GM23338 (cell line): ENCODE measurements around the gene RIOK2. TPM values are rescaled to one million over a fixed set of nuclear protein-coding genes. Genes with fewer than 3 reads are reported as not detected.

Experiments used
- ATAC-seq: fragments of 200-7000 bp; cut with Tn5 transposase; 3 replicates; pipeline ENCODE4 v1.9.1; 2020
- DNase-seq: peaks from one replicate; pipeline ENCODE4 v3.0.0-alpha.2; 2015; ENCODE audit warnings: low spot score
- H2AFZ ChIP-seq: fragments of 200-600 bp; sonication (generic); 2 replicates; pipeline ENCODE4 v1.8.0; 2016; ENCODE audit warnings: antibody characterized with exemption, mild to moderate bottlenecking, moderate library complexity
- H3F3A ChIP-seq: fragments of 200-600 bp; sonication (generic); replicated peaks from 2 replicates; pipeline ENCODE4 v1.8.0; 2017; ENCODE audit warnings: antibody characterized with exemption, mixed run types, low read depth
- H3K27ac ChIP-seq: fragments of 200-600 bp; sonication (generic); 2 replicates; pipeline ENCODE4 v1.6.1; 2016; ENCODE audit warnings: low read depth
- H3K27me3 ChIP-seq: fragments of 200-600 bp; sonication (generic); 2 replicates; pipeline ENCODE4 v1.8.0; 2016; ENCODE audit warnings: mild to moderate bottlenecking, mixed run types, moderate library complexity; ENCODE audit not compliant: insufficient read depth
- H3K36me3 ChIP-seq: fragments of 200-600 bp; sonication (generic); 2 replicates; pipeline ENCODE4 v1.8.0; 2016; ENCODE audit warnings: mild to moderate bottlenecking; ENCODE audit not compliant: insufficient read depth
- H3K4me1 ChIP-seq: fragments of 200-600 bp; sonication (generic); 2 replicates; pipeline ENCODE4 v1.8.0; 2016; ENCODE audit warnings: mild to moderate bottlenecking, moderate library complexity; ENCODE audit not compliant: insufficient read depth
- H3K4me2 ChIP-seq: fragments of 200-600 bp; sonication (generic); 2 replicates; pipeline ENCODE4 v1.7.1; 2017; ENCODE audit warnings: mixed run types
- H3K4me3 ChIP-seq: fragments of 200-600 bp; sonication (generic); 2 replicates; pipeline ENCODE4 v1.6.1; 2016; ENCODE audit warnings: mixed run types
- H3K79me2 ChIP-seq: fragments of 200-600 bp; sonication (generic); replicated peaks from 2 replicates; pipeline ENCODE4 v1.8.0; 2017; ENCODE audit warnings: mild to moderate bottlenecking; ENCODE audit not compliant: insufficient read depth
- H3K9me2 ChIP-seq: fragments of 200-600 bp; sonication (generic); 2 replicates; pipeline ENCODE4 v1.8.0; 2017; ENCODE audit not compliant: insufficient read depth
- H4K20me1 ChIP-seq: fragments of 200-600 bp; sonication (generic); replicated peaks from 2 replicates; pipeline ENCODE4 v1.8.0; 2017; ENCODE audit warnings: mild to moderate bottlenecking; ENCODE audit not compliant: insufficient read depth
- H3K27ac Mint-ChIP-seq: 2 replicates; pipeline ENCODE4 v1.8.0; 2020; ENCODE audit warnings: inconsistent platforms, mild to moderate bottlenecking, moderate library complexity, mixed read lengths
- H3K27me3 Mint-ChIP-seq: 3 replicates; pipeline ENCODE4 v1.8.0; 2022; ENCODE audit warnings: low read depth, mild to moderate bottlenecking, moderate library complexity, mixed read lengths, inconsistent platforms; ENCODE audit not compliant: insufficient read depth, poor library complexity
- H3K36me3 Mint-ChIP-seq: 3 replicates; pipeline ENCODE4 v1.8.0; 2021; ENCODE audit warnings: low read depth, mild to moderate bottlenecking, inconsistent platforms, moderate library complexity, mixed read lengths
- H3K4me1 Mint-ChIP-seq: 3 replicates; pipeline ENCODE4 v1.8.0; 2020; ENCODE audit warnings: mild to moderate bottlenecking, inconsistent platforms, mixed read lengths
- H3K4me3 Mint-ChIP-seq: 3 replicates; pipeline ENCODE4 v1.8.0; 2021; ENCODE audit warnings: moderate library complexity, mild to moderate bottlenecking, inconsistent platforms, mixed read lengths
- H3K9me3 Mint-ChIP-seq: 3 replicates; pipeline ENCODE4 v1.8.0; 2020; ENCODE audit warnings: moderate library complexity, mild to moderate bottlenecking, inconsistent platforms, mixed read lengths
- CREB1 ChIP-seq: fragments of 250-450 bp; sonication (Bioruptor Pico); IDR thresholded peaks from 2 replicates; pipeline ENCODE4 v1.5.0; 2020; ENCODE audit warnings: low read depth, mild to moderate bottlenecking, moderate library complexity
- CTCF ChIP-seq, 2 experiments: fragments of 200-600 bp in 1 of 2; sonication (generic) in 1 of 2; conservative IDR thresholded peaks; 2 replicates each; pipeline versions ENCODE4 v1.5.1 to v1.6.1; 2016 to 2017; ENCODE audit warnings: antibody characterized with exemption in 2 of 2, low read depth in 2 of 2, mild to moderate bottlenecking in 2 of 2, moderate library complexity in 1 of 2
- EZH2 ChIP-seq: fragments of 200-600 bp; sonication (generic); IDR thresholded peaks from one replicate; pipeline ENCODE4 v1.8.0; 2017; ENCODE audit warnings: antibody characterized with exemption, mild to moderate bottlenecking, low read depth; ENCODE audit not compliant: unreplicated experiment
- EZH2phosphoT487 ChIP-seq: fragments of 200-600 bp; sonication (generic); IDR thresholded peaks from one replicate; pipeline ENCODE4 v1.8.1; 2018; ENCODE audit warnings: antibody characterized with exemption; ENCODE audit not compliant: unreplicated experiment
- NANOG ChIP-seq: IDR thresholded peaks from 2 replicates; pipeline ENCODE4 v1.6.1; 2016; ENCODE audit warnings: antibody characterized with exemption, borderline replicate concordance
- ZNF114 ChIP-seq: fragments of 250-450 bp; sonication (Bioruptor Pico); IDR thresholded peaks from 2 replicates; pipeline ENCODE4 v1.5.0; 2020; ENCODE audit warnings: mild to moderate bottlenecking, moderate library complexity
- ZNF331 ChIP-seq: fragments of 250-450 bp; sonication (Bioruptor Pico); IDR thresholded peaks from 2 replicates; pipeline ENCODE4 v1.5.0; 2020; ENCODE audit warnings: low read depth, mild to moderate bottlenecking, moderate library complexity
- polyA plus RNA-seq: library from polyadenylated mRNA; unstranded; fragments of >200 nt; fragmentation: Nextera tagmentation; extraction: Ambion mirVana; gene quantifications from 2 replicates; pipeline ENCODE4 v1.2.1, GENCODE V29; 2016
- total RNA-seq: library from RNA; depleted of rRNA; stranded (reverse); fragments of >200 nt; shearing (Covaris generic); gene quantifications from 2 replicates; pipeline ENCODE4 v1.2.3, GENCODE V29; 2014
- TF ChIP-seq, protein P1 (sequence below): fragments of 250-450 bp; sonication (Bioruptor Pico); IDR thresholded peaks from 2 replicates; pipeline ENCODE4 v1.5.0; 2020; ENCODE audit warnings: mild to moderate bottlenecking, moderate library complexity

RIOK2 gene
- total and polyA plus RNA-seq, 2 experiments from 2014 or later: 22.9 to 47.6 TPM

DNA sequence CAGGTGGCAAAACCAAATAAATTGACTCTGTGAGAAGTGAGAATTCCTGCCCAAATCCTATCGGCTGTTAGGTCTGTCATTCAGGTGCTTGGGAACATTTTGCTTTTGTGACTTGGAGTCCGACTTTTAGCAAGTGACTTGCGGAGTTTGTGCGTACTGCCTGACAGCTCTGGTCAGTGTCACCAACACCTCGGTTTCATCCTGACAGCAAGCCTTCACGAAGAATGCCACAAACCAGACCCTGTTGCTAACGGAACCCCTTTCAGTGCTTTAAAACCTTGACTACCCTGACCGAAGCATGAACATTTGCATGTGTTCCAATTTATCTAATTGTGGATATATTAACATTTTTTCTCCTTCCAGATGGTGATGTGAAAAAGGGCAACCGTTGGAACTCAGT is 67.1 kb downstream of the RIOK2 start (continued):
- TF ChIP-seq, protein P1, sequence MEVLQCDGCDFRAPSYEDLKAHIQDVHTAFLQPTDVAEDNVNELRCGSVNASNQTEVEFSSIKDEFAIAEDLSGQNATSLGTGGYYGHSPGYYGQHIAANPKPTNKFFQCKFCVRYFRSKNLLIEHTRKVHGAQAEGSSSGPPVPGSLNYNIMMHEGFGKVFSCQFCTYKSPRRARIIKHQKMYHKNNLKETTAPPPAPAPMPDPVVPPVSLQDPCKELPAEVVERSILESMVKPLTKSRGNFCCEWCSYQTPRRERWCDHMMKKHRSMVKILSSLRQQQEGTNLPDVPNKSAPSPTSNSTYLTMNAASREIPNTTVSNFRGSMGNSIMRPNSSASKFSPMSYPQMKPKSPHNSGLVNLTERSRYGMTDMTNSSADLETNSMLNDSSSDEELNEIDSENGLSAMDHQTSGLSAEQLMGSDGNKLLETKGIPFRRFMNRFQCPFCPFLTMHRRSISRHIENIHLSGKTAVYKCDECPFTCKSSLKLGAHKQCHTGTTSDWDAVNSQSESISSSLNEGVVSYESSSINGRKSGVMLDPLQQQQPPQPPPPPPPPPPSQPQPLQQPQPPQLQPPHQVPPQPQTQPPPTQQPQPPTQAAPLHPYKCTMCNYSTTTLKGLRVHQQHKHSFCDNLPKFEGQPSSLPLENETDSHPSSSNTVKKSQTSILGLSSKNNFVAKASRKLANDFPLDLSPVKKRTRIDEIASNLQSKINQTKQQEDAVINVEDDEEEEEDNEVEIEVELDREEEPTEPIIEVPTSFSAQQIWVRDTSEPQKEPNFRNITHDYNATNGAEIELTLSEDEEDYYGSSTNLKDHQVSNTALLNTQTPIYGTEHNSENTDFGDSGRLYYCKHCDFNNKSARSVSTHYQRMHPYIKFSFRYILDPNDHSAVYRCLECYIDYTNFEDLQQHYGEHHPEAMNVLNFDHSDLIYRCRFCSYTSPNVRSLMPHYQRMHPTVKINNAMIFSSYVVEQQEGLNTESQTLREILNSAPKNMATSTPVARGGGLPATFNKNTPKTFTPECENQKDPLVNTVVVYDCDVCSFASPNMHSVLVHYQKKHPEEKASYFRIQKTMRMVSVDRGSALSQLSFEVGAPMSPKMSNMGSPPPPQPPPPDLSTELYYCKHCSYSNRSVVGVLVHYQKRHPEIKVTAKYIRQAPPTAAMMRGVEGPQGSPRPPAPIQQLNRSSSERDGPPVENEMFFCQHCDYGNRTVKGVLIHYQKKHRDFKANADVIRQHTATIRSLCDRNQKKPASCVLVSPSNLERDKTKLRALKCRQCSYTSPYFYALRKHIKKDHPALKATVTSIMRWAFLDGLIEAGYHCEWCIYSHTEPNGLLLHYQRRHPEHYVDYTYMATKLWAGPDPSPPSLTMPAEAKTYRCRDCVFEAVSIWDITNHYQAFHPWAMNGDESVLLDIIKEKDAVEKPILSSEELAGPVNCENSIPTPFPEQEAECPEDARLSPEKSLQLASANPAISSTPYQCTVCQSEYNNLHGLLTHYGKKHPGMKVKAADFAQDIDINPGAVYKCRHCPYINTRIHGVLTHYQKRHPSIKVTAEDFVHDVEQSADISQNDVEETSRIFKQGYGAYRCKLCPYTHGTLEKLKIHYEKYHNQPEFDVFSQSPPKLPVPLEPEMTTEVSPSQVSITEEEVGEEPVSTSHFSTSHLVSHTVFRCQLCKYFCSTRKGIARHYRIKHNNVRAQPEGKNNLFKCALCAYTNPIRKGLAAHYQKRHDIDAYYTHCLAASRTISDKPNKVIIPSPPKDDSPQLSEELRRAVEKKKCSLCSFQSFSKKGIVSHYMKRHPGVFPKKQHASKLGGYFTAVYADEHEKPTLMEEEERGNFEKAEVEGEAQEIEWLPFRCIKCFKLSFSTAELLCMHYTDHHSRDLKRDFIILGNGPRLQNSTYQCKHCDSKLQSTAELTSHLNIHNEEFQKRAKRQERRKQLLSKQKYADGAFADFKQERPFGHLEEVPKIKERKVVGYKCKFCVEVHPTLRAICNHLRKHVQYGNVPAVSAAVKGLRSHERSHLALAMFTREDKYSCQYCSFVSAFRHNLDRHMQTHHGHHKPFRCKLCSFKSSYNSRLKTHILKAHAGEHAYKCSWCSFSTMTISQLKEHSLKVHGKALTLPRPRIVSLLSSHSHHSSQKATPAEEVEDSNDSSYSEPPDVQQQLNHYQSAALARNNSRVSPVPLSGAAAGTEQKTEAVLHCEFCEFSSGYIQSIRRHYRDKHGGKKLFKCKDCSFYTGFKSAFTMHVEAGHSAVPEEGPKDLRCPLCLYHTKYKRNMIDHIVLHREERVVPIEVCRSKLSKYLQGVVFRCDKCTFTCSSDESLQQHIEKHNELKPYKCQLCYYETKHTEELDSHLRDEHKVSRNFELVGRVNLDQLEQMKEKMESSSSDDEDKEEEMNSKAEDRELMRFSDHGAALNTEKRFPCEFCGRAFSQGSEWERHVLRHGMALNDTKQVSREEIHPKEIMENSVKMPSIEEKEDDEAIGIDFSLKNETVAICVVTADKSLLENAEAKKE (CRISPR knock-in tag): no peak
- TF ChIP-seq EZH2phosphoT487 (no peak), NANOG (no peak), ZNF114 (CRISPR knock-in tag) (no peak), EZH2 (no peak)

DNA sequence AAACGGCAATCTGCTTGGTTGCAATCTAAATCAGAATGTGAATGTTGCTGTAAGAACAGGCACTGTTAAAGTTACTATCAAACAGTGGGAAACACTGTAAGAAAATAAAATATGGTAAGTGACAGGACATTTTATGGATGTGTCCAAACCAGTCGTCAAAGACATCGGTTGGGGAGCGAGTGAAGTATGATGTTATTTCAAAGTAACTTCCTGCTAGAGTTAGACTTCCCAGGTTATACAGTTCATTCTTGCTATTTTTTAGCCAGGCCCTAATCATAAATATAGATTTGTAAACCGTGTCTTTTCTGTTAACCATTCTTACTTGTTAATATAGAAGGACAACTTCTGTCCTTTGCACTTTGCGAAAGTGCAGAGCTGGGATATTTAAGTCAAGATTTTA is 70.8 kb downstream of the RIOK2 start:
- Mint-ChIP-seq H3K27ac (no peak overlapping the region), H3K36me3 (no peaks in the 10 kb centered on the region), H3K9me3 (no peaks in the 10 kb centered on the region), H3K27me3 (peaks cover 5% of the 10 kb centered on the region), H3K4me1 (peaks cover 32% of the 10 kb centered on the region), H3K4me3 (no peak overlapping the region)
- DNase-seq: no peak
- Histone ChIP-seq H3K4me3 (no peak overlapping the region), H3K27me3 (no peaks in the 10 kb centered on the region), H3K79me2 (no peaks in the 10 kb centered on the region), H3K4me2 (no peak overlapping the region), H3K4me1 (peaks cover 24% of the 10 kb centered on the region), H3K27ac (no peak overlapping the region), H3K9me2 (no peaks in the 10 kb centered on the region; the same call in 1 of the 2 replicates), H2AFZ (no peak overlapping the region), H3F3A (no peaks in the 10 kb centered on the region), H3K36me3 (no peaks in the 10 kb centered on the region), H4K20me1 (no peaks in the 10 kb centered on the region)
- no peak for ATAC-seq
- TF ChIP-seq CTCF (conservative IDR thresholded peaks at IDR 0.05; ENCODE audit: low read depth in 2 of 2) (no peak), NANOG (no peak), CREB1 (CRISPR knock-in tag) (no peak), ZNF331 (CRISPR knock-in tag) (no peak), ZNF114 (CRISPR knock-in tag) (no peak), EZH2 (no peak)
- TF ChIP-seq, protein P1 (CRISPR knock-in tag): no peak
